PC-9 (cell line): ENCODE results near the gene SPPL2A.

Experiments used
- CTCF ChIP-seq: fragments of 200-600 bp; sonication (generic); conservative IDR thresholded peaks from 2 replicates; pipeline ENCODE4 v1.6.1; 2017; ENCODE audit warnings: mixed run types, antibody characterized with exemption, mild to moderate bottlenecking, moderate library complexity
- EZH2 ChIP-seq: fragments of 200-600 bp; sonication (generic); IDR thresholded peaks from 2 replicates; pipeline ENCODE4 v1.8.0; 2017; ENCODE audit warnings: antibody characterized with exemption, low read depth

- no peak for TF ChIP-seq EZH2
- TF ChIP-seq CTCF, result no peak
Observed at GRCh38 chr15:50767332-50767861, 1.9 kb upstream of the SPPL2A start.
